Activated T-cell treated with anti-CD3 and anti-CD28 coated beads, Interleukin-2, amount 50 U/mL, for 72 hours (primary cell): ENCODE results near the gene PSME3IP1. TPM values are rescaled to one million over a fixed set of nuclear protein-coding genes. Genes with fewer than 3 reads are reported as not detected.

ENCODE experiments used
- ATAC-seq, 2 donors: fragments of 150-1000 bp; cut with Tn5 transposase; replicated peaks in 1 of 2; 2 replicates each; pipeline ENCODE4 v1.10.0; 2021; ENCODE audit warnings: moderate library complexity in 2 of 2, mild to moderate bottlenecking in 1 of 2
- DNase-seq, 2 donors: peaks; one replicate each; pipeline ENCODE4 v3.0.0; 2021 to 2022; ENCODE audit warnings: mixed read lengths in 1 of 2
- H3K27ac Mint-ChIP-seq: one replicate; pipeline ENCODE4 v1.8.0; 2022; ENCODE audit warnings: mild to moderate bottlenecking, moderate library complexity, mixed read lengths
- H3K27me3 Mint-ChIP-seq: one replicate; pipeline ENCODE4 v1.8.0; 2022; ENCODE audit warnings: low read depth, mixed read lengths
- H3K36me3 Mint-ChIP-seq, 2 donors: one replicate each; pipeline ENCODE4 v1.8.0; 2022; ENCODE audit warnings: mixed read lengths in 2 of 2, mild to moderate bottlenecking in 1 of 2; ENCODE audit not compliant: insufficient read depth in 2 of 2
- H3K4me1 Mint-ChIP-seq: one replicate; pipeline ENCODE4 v1.8.0; 2022; ENCODE audit warnings: low read depth, mixed read lengths
- H3K4me3 Mint-ChIP-seq, 2 donors: one replicate each; pipeline ENCODE4 v1.8.0; 2022; ENCODE audit warnings: mild to moderate bottlenecking in 2 of 2, mixed read lengths in 2 of 2, moderate library complexity in 2 of 2
- H3K9me3 Mint-ChIP-seq, 2 donors: one replicate each; pipeline ENCODE4 v1.8.0; 2022; ENCODE audit warnings: mixed read lengths in 2 of 2
- total RNA-seq, 2 donors: library from RNA; stranded (reverse); gene quantifications; one replicate each; pipeline ENCODE4 v1.2.3, GENCODE V29; 2022

Gene PSME3IP1
- total RNA-seq, 2 donors from 2014 or later: 120 to 140 TPM

DNA sequence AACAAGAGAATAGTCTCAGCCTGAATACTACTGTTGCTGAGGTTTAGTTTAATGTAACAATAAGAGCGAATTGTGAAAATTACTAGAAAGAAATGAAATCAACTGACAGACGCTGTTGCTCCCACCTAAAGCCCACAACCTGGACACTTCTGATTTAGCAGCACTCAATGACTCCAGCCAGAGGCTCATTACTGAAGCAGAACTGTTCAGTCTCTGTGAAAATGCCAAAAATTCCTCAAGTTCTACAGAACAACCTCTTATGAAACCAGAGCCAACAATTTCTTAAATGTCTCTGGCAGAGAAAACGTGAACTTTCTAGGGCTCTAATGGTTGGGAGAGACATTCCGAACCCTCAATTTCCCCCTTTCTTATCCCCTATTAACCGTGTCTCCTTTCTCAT, 9.9 kb downstream of the PSME3IP1 start:
- Mint-ChIP-seq H3K36me3 (peaks cover 7 to 13% of the 10 kb centered on the region in 2 donors), H3K27ac (no peak overlapping the region), H3K4me3 (no peak overlapping the region), H3K9me3 (no peaks in the 10 kb centered on the region), H3K4me1 (no peaks in the 10 kb centered on the region), H3K27me3 (no peaks in the 10 kb centered on the region)
- no peak for DNase-seq
- no peak for ATAC-seq

DNA sequence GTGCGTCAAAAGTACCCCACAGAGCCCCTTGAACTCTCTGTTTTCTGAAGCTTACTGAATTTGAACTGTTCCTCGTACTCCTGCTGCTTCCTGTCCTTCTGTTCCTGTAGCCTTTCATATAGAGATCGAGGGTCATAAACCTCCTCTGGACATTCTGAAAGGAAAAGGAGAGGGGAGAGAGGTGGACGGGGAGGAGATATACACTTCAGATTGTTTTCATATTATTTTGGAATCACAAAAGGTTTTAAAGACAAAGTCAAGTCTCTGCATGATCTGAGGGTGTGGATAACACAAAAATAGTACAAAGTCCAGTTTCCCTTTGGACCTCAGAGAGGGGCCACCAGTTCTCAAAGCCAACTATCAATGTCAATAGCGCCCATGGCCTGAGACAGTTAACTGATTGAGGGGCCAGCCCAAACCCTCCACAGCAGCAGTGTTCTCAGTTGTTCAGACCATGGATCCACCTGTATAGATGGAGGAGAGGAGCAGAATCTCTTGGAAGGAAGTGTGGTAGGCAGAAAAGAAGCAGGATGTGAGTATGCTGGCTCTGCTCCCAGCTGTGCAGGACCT, 13.0 kb downstream of the PSME3IP1 start:
- DNase-seq (no peak), ATAC-seq (no peak)
- Mint-ChIP-seq H3K4me3 (no peak overlapping the region), H3K9me3 (no peaks in the 10 kb centered on the region), H3K4me1 (no peaks in the 10 kb centered on the region), H3K27ac (no peak overlapping the region), H3K36me3 (peaks cover 8 to 18% of the 10 kb centered on the region in 2 donors), H3K27me3 (no peaks in the 10 kb centered on the region)

DNA sequence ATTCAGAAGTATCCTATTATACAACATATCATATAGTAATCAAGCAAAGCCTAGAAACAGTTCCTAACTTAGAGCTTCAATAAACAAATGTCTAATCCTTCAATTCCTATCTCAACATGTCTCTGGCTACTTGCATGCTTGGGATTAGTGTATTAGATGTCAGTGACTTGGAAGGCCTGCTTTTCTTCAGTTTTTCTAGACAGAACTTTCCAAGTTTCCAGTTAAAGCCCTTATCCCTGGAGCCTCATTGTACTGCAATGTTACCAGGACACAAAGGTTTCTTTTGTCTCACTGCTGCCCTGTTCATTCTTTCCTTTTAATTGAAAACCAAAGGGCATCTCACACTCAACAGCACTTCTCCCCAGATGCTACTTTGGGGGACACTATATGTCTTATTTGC, 16.5 kb downstream of the PSME3IP1 start:
- no peak for DNase-seq
- no peaks in the 10 kb centered on the region for H3K9me3 Mint-ChIP-seq
- no peaks in the 10 kb centered on the region for H3K4me1 Mint-ChIP-seq
- ATAC-seq: no peak
- H3K27ac Mint-ChIP-seq: peak overlapping the region; percentile 4
- H3K4me3 Mint-ChIP-seq: no peak overlapping the region
- no peaks in the 10 kb centered on the region for H3K27me3 Mint-ChIP-seq
- H3K36me3 Mint-ChIP-seq: peaks cover 8 to 29% of the 10 kb centered on the region in 2 donors

DNA sequence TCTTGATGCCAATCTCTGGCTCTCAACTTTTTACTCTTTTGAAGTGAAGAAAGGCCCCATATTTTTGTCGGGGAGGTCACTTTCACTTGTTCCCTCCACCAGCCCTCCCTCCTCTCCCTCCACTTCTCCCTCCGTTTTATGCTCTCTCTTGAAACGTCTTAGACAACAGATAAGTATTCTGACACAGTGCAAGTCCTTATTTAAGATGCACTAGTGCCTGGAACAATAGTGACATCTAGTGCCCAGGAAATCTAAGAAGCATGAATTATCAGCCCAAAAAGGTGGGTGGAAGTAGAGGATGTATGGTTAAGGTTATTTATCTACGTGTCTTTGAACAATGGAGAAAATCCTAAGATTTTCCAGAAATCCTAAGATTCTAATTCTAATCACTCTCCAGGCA, 17.9 kb downstream of the PSME3IP1 start:
- Mint-ChIP-seq H3K4me3 (no peak overlapping the region), H3K9me3 (no peaks in the 10 kb centered on the region), H3K27me3 (no peaks in the 10 kb centered on the region), H3K36me3 (peaks cover 7 to 30% of the 10 kb centered on the region in 2 donors), H3K27ac (no peak overlapping the region), H3K4me1 (no peaks in the 10 kb centered on the region)
- DNase-seq (no peak), ATAC-seq (peak; percentile 71 to 81)

DNA sequence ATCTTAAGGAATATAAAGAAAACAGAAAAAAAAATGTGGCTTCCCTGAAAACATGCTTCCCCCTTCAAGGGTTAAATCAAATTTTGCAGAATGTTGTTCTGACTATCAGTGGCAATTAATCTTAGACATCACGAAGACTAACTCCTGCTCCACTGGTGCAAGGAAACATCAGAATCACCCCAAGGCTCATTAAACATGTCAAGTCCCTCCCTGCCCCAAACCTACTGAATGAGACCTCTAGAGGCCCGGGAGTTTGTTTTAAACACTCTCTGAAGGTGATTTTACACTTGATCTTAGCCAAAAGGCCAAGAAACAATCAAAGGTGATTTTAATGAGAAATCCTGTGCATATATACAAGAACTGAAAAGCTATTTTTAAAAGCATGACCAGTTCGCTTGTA, 18.3 kb downstream of the PSME3IP1 start:
- no peaks in the 10 kb centered on the region for H3K27me3 Mint-ChIP-seq
- H3K36me3 Mint-ChIP-seq: peaks cover 7 to 30% of the 10 kb centered on the region in 2 donors
- no peaks in the 10 kb centered on the region for H3K9me3 Mint-ChIP-seq
- no peak overlapping the region for H3K27ac Mint-ChIP-seq
- ATAC-seq: no peak
- H3K4me1 Mint-ChIP-seq: no peaks in the 10 kb centered on the region
- DNase-seq: no peak
- no peak overlapping the region for H3K4me3 Mint-ChIP-seq

DNA sequence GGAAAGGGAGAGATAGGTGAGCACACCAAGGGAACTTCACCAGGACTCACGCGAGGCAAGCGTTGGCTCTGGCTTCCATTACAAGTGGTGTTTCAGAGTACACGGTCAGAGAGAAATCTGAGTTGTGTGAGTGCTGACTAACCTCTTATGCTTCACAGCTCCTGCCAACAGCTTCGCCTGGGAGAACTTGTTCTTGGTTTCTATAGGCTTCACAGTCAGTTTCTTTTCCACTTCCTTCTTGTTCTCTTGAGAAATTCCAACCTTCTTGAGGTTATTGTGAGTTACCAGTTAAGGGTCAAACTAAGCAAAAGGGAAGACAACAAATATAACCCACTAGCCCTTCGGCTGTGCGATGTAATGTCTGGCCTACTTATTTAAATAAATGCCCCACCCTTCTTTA, 18.9 kb downstream of the PSME3IP1 start:
- Mint-ChIP-seq H3K36me3 (peaks cover 7 to 31% of the 10 kb centered on the region in 2 donors), H3K27me3 (no peaks in the 10 kb centered on the region)

DNA sequence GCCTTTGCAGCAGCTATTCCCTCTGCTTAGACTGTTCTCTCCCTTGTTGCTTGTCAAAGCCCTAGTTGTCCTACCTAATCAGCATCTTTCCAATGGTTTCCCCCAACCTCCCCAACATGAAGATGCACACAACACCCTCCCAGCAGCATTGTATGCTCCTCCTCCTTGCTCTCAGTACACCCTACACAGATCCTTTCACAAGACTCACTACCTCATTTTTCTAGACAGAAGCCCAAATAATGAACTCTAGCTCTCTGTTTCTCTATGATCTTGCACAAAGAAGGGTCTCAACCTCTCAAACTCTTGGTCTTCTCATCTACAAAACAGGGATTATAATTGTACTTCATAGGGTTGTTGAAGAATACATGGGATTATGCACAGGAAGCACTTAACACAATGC, 19.4 kb downstream of the PSME3IP1 start:
- no peaks in the 10 kb centered on the region for H3K9me3 Mint-ChIP-seq
- no peak overlapping the region for H3K27ac Mint-ChIP-seq
- no peaks in the 10 kb centered on the region for H3K27me3 Mint-ChIP-seq
- no peak for ATAC-seq
- no peak overlapping the region for H3K4me3 Mint-ChIP-seq
- no peak for DNase-seq
- H3K4me1 Mint-ChIP-seq: no peaks in the 10 kb centered on the region
- H3K36me3 Mint-ChIP-seq: peaks cover 6 to 29% of the 10 kb centered on the region in 2 donors

More for the DNA sequence above, 18.9 kb downstream of the PSME3IP1 start:
- ATAC-seq (no peak), DNase-seq (no peak)
- Mint-ChIP-seq H3K9me3 (no peaks in the 10 kb centered on the region), H3K4me1 (no peaks in the 10 kb centered on the region), H3K4me3 (no peak overlapping the region), H3K27ac (no peak overlapping the region)

DNA sequence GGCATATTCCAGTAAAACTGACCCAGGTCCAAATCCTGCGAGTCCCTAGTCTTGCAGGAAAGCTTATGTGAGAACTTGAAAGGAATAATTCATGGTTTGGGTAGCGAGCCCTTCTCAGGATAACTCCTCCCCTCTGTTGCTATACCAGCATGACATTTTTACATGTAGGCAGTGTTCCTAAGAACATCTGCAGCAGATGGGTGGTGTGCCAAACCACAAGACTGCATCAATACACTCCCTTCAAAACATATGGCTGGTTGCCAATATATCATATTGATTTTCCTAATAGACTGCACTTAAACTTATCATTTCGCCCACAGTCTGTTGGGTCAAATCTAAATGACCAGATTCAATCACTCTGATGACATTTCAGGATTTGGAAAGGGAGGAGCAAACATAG, 19.9 kb downstream of the PSME3IP1 start:
- Mint-ChIP-seq H3K4me1 (no peaks in the 10 kb centered on the region), H3K9me3 (no peaks in the 10 kb centered on the region), H3K4me3 (no peak overlapping the region), H3K36me3 (peaks cover 2 to 29% of the 10 kb centered on the region in 2 donors), H3K27ac (no peak overlapping the region), H3K27me3 (no peaks in the 10 kb centered on the region)
- ATAC-seq (no peak), DNase-seq (no peak)

DNA sequence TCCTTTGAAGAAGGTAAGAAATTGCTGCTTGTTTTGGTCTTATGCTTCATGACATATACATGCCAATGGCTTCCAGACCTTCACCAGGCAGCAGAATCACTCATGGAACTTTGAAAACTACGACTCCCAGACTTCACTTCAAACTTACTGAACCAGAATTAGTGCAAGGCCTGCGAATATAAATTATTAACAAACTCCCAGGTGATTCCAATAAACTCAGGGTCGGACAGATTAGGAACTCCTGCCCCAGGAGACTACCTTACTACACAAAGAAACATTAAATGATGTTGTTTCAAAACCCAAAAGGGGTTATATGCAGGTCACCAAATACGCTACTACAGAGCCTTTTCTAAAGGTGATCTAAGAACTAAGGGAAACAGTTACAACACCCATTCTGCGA, 20.4 kb downstream of the PSME3IP1 start:
- Mint-ChIP-seq H3K4me3 (no peak overlapping the region), H3K4me1 (no peaks in the 10 kb centered on the region), H3K27ac (no peak overlapping the region), H3K36me3 (peaks cover 2 to 27% of the 10 kb centered on the region in 2 donors), H3K9me3 (no peaks in the 10 kb centered on the region), H3K27me3 (no peaks in the 10 kb centered on the region)
- DNase-seq: no peak
- ATAC-seq: no peak

DNA sequence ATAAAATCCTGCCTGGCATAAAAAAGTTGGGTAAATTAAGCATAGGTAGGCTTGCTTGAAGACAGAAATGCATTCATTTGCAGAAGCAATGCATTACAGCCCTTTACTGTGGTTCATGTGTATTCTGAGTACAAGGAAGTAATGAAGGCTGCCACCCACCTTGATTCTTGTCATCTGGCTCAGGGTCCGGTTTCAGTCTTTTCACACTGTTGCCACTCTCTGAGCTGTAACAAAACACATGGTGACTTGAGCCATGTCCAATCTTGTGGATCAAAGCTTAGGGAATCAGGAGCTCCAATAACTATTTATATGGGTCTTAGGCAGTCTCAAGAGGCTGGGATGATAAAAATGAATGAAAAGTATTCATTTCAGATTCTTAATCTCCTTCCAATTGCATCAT, 22.0 kb downstream of the PSME3IP1 start:
- Mint-ChIP-seq H3K4me3 (no peak overlapping the region), H3K27ac (no peak overlapping the region), H3K36me3 (peaks cover 2 to 32% of the 10 kb centered on the region in 2 donors), H3K4me1 (peaks cover 5% of the 10 kb centered on the region), H3K9me3 (no peaks in the 10 kb centered on the region), H3K27me3 (no peaks in the 10 kb centered on the region)
- ATAC-seq (no peak), DNase-seq (no peak)

DNA sequence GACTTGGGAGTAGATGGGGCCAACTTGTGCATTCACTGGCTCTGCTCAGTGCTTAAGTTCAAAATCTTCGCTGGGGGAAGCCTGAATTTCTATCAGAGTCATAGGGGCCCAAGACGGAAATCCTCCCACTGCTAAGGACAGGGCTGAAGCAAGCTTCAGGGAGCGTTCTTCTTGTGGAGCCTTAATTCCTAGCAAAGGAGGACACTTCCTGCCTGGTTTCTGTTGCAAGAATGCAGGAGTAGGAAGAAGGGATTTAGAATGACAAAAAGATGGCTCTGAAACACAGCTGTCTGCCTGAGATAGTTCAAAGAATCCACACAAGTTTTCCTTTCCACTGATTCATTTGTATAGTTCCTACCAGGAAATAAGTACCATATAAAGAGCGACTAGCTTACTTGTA, 26.4 kb downstream of the PSME3IP1 start:
- Mint-ChIP-seq H3K27ac (no peak overlapping the region), H3K9me3 (no peaks in the 10 kb centered on the region), H3K4me1 (peaks cover 12% of the 10 kb centered on the region), H3K4me3 (no peak overlapping the region), H3K36me3 (peaks cover 6 to 32% of the 10 kb centered on the region in 2 donors), H3K27me3 (no peaks in the 10 kb centered on the region)
- no peak for ATAC-seq
- no peak for DNase-seq

DNA sequence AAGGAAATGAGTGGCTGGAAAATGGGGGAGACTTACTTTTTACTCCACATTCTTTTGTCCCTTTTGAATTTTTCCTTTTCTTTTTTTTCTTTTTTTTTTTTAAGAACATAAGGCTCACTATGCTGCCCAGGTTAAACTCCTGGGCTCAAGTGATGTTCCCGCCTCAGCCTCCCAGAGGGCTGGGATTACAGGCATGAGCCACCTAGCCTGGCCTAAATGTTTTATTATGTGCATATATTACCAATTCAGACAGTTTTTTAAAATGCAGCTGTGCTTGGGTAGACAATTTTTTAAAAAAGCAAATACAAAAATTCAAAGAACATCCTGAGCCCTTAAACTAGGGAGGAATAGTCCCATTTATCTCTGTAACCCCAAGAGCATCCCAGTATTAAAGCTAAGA, 28.3 kb downstream of the PSME3IP1 start:
- no peak for ATAC-seq
- H3K4me3 Mint-ChIP-seq: no peak overlapping the region
- peaks cover 13% of the 10 kb centered on the region for H3K4me1 Mint-ChIP-seq
- no peaks in the 10 kb centered on the region for H3K9me3 Mint-ChIP-seq
- DNase-seq: no peak
- H3K27me3 Mint-ChIP-seq: no peaks in the 10 kb centered on the region
- no peak overlapping the region for H3K27ac Mint-ChIP-seq
- H3K36me3 Mint-ChIP-seq: peaks cover 9 to 37% of the 10 kb centered on the region in 2 donors

DNA sequence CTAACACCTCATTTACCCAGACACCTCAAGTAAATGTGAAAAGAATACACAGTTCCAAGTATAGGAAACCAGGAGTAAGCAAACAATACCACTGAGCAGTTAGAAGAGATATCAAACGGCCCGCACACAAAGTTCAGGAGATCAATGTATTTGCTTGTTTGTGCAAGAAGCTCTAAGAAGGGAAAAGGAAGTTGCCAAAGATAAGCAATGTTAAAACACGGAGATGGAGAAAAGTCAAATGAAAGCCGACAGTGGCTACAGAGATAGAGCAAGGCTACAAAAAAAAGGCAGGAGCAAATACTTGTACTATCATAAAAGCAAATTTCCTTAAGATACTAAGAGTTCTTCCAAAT, 29.5 kb downstream of the PSME3IP1 start:
- H3K4me3 Mint-ChIP-seq: no peak overlapping the region
- H3K36me3 Mint-ChIP-seq: peaks cover 9 to 33% of the 10 kb centered on the region in 2 donors
- peaks cover 21% of the 10 kb centered on the region for H3K4me1 Mint-ChIP-seq
- H3K27me3 Mint-ChIP-seq: no peaks in the 10 kb centered on the region
- ATAC-seq (no peak), DNase-seq (no peak)
- no peaks in the 10 kb centered on the region for H3K9me3 Mint-ChIP-seq
- H3K27ac Mint-ChIP-seq: peak overlapping the region; percentile 5

DNA sequence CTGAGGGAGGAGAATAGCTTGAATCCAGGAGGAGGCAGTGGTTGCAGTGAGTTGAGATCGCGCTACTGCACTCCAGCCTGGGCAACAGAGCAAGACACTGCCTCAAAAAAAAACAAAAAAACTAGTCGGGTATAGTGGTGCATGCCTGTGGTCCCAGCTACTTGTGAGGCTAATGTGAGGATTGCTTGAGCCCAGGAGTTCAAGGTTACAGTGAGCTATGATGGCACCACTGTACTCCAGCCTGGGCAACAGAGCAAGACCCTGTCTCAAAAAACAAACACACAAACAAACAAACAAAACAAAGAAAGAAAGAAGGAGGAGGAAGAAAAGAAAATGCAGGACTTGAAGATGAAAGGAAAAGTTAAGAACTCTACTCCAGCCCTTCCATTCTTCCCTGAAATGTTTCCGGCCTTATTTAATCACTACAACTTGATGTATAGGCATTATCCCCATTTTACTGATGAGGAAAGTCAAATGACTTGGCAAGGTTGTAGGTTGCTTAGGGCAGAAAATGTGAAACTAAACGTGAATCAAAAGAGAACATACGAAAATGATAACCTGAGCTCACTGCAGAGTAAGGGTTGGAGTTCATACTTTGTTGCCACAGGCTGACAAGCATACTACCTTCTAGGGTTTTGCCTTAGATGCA, 30.0 kb downstream of the PSME3IP1 start:
- Mint-ChIP-seq H3K36me3 (peaks cover 9 to 29% of the 10 kb centered on the region in 2 donors), H3K27me3 (no peaks in the 10 kb centered on the region), H3K4me1 (peaks cover 21% of the 10 kb centered on the region), H3K27ac (peak overlapping the region; percentile 5), H3K4me3 (no peak overlapping the region), H3K9me3 (no peaks in the 10 kb centered on the region)
- no peak for ATAC-seq
- DNase-seq: no peak
